ENCODE measurements around the gene ATG9A. TPM values are rescaled to one million over a fixed set of nuclear protein-coding genes. Genes with fewer than 3 reads are reported as not detected.

The ATG9A gene
- polyA plus RNA-seq, 1 donor from 2014 or later: 26.2 TPM

GRCh38 chr2:219247678-219248642 is 18.5 kb upstream of the ATG9A start:
- Histone ChIP-seq H3F3A (ENCODE audit: insufficient read depth, low read length, poor library complexity, severe bottlenecking) (no peaks in the 10 kb centered on the region), H3K27me3 (ENCODE audit: insufficient read depth, low read depth, low read length) (peaks cover 17% of the 10 kb centered on the region), H2AFZ (ENCODE audit: low read depth, low read length) (no peak overlapping the region), H3K9me3 (ENCODE audit: low read length) (no peaks in the 10 kb centered on the region), H3K36me3 (ENCODE audit: insufficient read depth, low read length) (peaks cover 8% of the 10 kb centered on the region), H4K20me1 (ENCODE audit: insufficient read depth) (no peaks in the 10 kb centered on the region), H3K4me3 (ENCODE audit: low read length) (no peak overlapping the region), H3K9me2 (ENCODE audit: insufficient read depth, low read length) (no peaks in the 10 kb centered on the region), H3K27ac (ENCODE audit: low read length) (no peak overlapping the region), H3K9ac (ENCODE audit: low read length) (no peak overlapping the region), H3K79me2 (replicated peaks; ENCODE audit: insufficient read depth, low read length) (peaks cover 12% of the 10 kb centered on the region), H3K4me2 (ENCODE audit: low read length) (no peak overlapping the region)
- TF ChIP-seq RAD21 (conservative IDR thresholded peaks at IDR 0.05): no peak

GRCh38 chr2:219246559-219246958 is 17.1 kb upstream of the ATG9A start:
- H3K9me3 ChIP-seq (ENCODE audit: low read length): no peaks in the 10 kb centered on the region
- no peaks in the 10 kb centered on the region for H4K20me1 ChIP-seq (ENCODE audit: insufficient read depth)
- peak overlapping the region; percentile 97 for H3K9ac ChIP-seq (ENCODE audit: low read length)
- no peaks in the 10 kb centered on the region for H3F3A ChIP-seq (ENCODE audit: insufficient read depth, low read length, poor library complexity, severe bottlenecking)
- peak overlapping the region; percentile 85 for H3K4me3 ChIP-seq (ENCODE audit: low read length)
- H3K9me2 ChIP-seq (ENCODE audit: insufficient read depth, low read length): no peaks in the 10 kb centered on the region
- H3K4me2 ChIP-seq (ENCODE audit: low read length): no peak overlapping the region
- H3K27me3 ChIP-seq (ENCODE audit: insufficient read depth, low read depth, low read length): peaks cover 3% of the 10 kb centered on the region
- TF ChIP-seq TAF1 (IDR thresholded peaks at IDR 0.05; ENCODE audit: low read depth): no peak
- TF ChIP-seq SMC3 (conservative IDR thresholded peaks at IDR 0.05; ENCODE audit: poor library complexity): no peak
- TF ChIP-seq POLR2AphosphoS5 (IDR thresholded peaks at IDR 0.05): no peak
- no peak for TF ChIP-seq REST (IDR thresholded peaks at IDR 0.05; ENCODE audit: borderline replicate concordance)
- TF ChIP-seq EP300 (conservative IDR thresholded peaks at IDR 0.05; ENCODE audit: poor library complexity, severe bottlenecking): no peak
- no peak for TF ChIP-seq EZH2 (IDR thresholded peaks at IDR 0.05; ENCODE audit: borderline replicate concordance, insufficient read depth, low read length, poor library complexity, severe bottlenecking)
- no peak for TF ChIP-seq MXI1 (conservative IDR thresholded peaks at IDR 0.05; ENCODE audit: poor library complexity, severe bottlenecking)
- no peak for TF ChIP-seq RAD21 (conservative IDR thresholded peaks at IDR 0.05)
- no peak for TF ChIP-seq CTCF (IDR thresholded peaks at IDR 0.05; ENCODE audit: poor library complexity, severe bottlenecking)
- no peak overlapping the region for H3K27ac ChIP-seq (ENCODE audit: low read length)
- H3K79me2 ChIP-seq (replicated peaks; ENCODE audit: insufficient read depth, low read length): peaks cover 12% of the 10 kb centered on the region
- no peak overlapping the region for H2AFZ ChIP-seq (ENCODE audit: low read depth, low read length)
- H3K36me3 ChIP-seq (ENCODE audit: insufficient read depth, low read length): peaks cover 8% of the 10 kb centered on the region
